Astrocyte of the spinal cord (primary cell): Measurements from ENCODE around the gene COPG2.

Experiments
- DNase-seq: peaks from one replicate; pipeline ENCODE4 v3.0.0; 2011; ENCODE audit warnings: low read depth, low spot score
- H3K4me3 ChIP-seq: 2 replicates; pipeline ENCODE4 v1.5.1; 2011; ENCODE audit warnings: low read depth, mild to moderate bottlenecking, low read length, moderate library complexity
- in situ Hi-C: cut with HindIII; loops from 2 replicates; pipeline ENCODE4 v1.10.0; 2017; ENCODE audit warnings: low sequenced_read_pairs
- TF ChIP-seq, protein P1 (sequence below): IDR thresholded peaks from 2 replicates; pipeline ENCODE4 v1.5.1; 2012; ENCODE audit warnings: low read depth, mild to moderate bottlenecking, low read length, inconsistent platforms

Gene COPG2

DNA sequence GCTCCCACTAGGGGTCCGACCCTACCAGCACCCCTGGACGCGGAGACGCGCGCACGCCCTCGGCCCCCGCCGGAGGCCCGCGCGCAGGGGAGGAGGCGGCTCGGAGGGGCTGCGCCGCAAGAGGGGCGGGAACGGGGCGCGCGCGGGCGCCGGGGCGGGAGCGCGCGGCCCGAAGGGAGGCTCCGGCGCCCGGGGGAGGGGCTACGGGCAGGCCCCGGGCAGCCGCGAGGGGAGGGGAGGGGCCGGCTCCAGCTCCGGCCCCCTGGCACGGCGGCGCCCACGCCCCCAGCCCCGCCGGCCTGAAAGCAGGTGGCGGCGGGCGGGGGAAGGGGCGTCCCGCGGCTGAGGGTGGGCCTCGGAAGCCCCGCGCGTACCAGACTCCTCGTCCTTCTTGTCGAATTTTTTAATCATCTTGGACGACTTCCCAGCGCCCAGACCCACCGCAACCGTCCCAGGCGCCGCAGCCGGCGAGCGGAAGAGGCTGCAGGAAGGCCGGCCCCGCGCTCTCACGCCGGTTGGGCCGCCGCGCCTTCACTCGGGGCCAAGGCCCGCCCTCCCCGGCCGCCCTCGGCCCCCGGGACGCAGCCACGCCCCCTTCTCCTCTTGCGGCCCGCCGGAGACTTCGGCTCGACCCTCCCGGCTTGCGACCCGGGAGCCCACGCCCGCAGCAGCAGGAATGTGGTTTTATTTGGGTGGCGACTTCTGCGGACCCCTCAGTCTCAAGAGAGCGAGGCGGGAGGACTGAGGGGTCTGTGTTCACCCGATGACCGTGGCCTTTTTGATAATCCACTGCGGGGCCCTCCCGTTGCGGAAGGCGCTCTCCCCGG is at the start of gene COPG2:
Gene COPG2 (minus strand): TSS at position 491 of the 827 bp plus-strand sequence. CDS start 80 bp downstream, at position 411.
- in situ Hi-C loops = no loop called here
- TF ChIP-seq, protein P1, sequence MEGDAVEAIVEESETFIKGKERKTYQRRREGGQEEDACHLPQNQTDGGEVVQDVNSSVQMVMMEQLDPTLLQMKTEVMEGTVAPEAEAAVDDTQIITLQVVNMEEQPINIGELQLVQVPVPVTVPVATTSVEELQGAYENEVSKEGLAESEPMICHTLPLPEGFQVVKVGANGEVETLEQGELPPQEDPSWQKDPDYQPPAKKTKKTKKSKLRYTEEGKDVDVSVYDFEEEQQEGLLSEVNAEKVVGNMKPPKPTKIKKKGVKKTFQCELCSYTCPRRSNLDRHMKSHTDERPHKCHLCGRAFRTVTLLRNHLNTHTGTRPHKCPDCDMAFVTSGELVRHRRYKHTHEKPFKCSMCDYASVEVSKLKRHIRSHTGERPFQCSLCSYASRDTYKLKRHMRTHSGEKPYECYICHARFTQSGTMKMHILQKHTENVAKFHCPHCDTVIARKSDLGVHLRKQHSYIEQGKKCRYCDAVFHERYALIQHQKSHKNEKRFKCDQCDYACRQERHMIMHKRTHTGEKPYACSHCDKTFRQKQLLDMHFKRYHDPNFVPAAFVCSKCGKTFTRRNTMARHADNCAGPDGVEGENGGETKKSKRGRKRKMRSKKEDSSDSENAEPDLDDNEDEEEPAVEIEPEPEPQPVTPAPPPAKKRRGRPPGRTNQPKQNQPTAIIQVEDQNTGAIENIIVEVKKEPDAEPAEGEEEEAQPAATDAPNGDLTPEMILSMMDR = no peak
- DNase-seq = peak; percentile 82
- peak within 1 kb of the TSS; percentile 72 for H3K4me3 ChIP-seq

DNA sequence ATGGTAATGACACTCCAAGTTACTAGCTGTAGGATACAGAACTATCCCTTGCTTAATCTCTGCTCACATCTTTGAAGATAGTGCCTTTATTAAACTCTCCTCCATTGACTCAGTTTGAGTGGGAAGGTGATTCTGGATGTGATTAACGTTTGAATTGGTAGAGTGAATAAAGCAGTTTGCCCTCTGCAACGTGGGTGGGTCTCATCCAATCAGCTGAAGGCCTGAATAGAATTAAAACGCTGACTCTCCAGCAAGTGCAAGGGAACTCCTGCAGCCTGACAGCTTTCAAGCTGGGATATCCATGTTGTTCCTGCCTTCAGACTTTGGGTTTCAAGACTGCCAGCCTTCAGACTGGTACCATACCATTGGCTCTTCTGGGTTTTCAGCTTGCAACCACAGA is 43.9 kb upstream of the COPG2 start:
- TF ChIP-seq, protein P1 = no peak
- in situ Hi-C loops = no loop called here
- DNase-seq = no peak
- no peak overlapping the region for H3K4me3 ChIP-seq

DNA sequence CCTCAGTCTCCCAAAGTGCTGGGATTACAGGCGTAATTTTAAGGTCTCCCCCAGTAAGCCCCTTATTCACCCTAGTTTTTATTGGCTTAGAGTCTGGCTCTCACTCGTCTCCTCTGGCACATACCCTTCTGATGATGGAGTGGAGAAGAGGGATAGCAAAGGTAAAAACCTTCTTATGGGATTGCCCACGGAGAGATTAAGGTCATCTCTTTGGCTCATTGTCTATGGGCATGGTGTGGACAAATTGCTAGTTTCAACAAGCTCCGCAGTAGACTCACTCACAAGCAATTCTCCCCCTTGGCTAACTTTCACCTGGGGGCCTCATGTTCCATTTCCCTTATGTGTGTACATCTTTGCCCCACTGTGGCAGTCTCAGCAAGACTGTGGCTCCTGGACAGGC is 40.2 kb upstream of the COPG2 start:
- no peak for DNase-seq
- in situ Hi-C loops = no loop called here
- no peak overlapping the region for H3K4me3 ChIP-seq
- TF ChIP-seq, protein P1 = no peak

DNA sequence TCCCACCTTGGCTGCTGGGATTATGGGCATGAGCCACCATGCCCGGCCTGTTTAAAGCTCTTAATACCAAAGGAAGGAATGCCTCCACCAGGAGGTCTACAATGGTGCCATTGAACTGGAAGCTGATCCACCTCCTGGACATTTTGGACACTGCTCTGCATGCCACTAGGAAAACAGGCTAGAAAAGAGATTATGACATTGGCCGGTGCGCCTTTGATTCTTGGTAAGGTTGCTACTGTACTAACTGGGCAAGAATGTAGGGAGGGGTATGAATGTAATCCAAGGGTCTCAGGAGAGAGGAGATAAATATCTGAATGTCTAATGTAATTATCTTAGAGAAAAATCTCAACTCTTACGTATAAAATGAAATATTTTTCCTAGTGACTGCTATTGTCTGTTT is 39.5 kb upstream of the COPG2 start:
- TF ChIP-seq, protein P1 = no peak
- in situ Hi-C loops = no loop called here
- no peak for DNase-seq
- no peak overlapping the region for H3K4me3 ChIP-seq

DNA sequence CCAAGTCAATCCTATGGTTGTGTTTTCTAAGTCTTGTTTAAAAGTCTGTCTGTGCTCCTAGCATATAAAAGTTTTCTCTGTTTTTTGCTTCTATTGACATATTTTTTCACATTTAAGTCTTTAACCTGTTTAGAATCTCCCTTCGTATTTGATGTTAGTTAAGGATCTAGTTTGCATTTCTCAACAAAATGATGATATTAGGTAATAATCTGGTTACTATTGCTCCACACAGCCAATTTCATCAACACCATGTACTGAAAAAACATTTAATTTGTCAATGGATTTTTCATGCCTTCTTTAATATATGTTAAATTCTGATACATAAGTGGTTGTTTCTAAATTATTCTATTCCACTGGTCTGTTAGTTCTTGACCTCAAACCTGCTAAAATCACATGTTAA is 35.3 kb upstream of the COPG2 start:
- DNase-seq = no peak
- TF ChIP-seq, protein P1 = no peak
- in situ Hi-C loops = no loop called here
- H3K4me3 ChIP-seq = no peak overlapping the region

GRCh38 chr7:130701650-130702049 is 33.1 kb upstream of the COPG2 start:
- DNase-seq = no peak
- in situ Hi-C loops = no loop called here
- H3K4me3 ChIP-seq = no peak overlapping the region
- TF ChIP-seq, protein P1 = no peak
